Activated CD4-positive, alpha-beta T cell treated with anti-CD3 and anti-CD28 coated beads, Interleukin-10, Interleukin-2, amounts not matched to agents 100 ng/mL and 50 ng/mL, durations not matched to agents 16 hours and 8 hours (primary cell): ENCODE data around the gene KIR2DL4.
"Not testable (repeated sequence)": the region's sequence is repeated elsewhere in the genome, so short reads cannot be mapped to it uniquely, and the experiment has no call there.

Source experiments
- DNase-seq: peaks from one replicate; pipeline ENCODE4 v3.0.0-alpha.2; 2020

Gene KIR2DL4

DNA sequence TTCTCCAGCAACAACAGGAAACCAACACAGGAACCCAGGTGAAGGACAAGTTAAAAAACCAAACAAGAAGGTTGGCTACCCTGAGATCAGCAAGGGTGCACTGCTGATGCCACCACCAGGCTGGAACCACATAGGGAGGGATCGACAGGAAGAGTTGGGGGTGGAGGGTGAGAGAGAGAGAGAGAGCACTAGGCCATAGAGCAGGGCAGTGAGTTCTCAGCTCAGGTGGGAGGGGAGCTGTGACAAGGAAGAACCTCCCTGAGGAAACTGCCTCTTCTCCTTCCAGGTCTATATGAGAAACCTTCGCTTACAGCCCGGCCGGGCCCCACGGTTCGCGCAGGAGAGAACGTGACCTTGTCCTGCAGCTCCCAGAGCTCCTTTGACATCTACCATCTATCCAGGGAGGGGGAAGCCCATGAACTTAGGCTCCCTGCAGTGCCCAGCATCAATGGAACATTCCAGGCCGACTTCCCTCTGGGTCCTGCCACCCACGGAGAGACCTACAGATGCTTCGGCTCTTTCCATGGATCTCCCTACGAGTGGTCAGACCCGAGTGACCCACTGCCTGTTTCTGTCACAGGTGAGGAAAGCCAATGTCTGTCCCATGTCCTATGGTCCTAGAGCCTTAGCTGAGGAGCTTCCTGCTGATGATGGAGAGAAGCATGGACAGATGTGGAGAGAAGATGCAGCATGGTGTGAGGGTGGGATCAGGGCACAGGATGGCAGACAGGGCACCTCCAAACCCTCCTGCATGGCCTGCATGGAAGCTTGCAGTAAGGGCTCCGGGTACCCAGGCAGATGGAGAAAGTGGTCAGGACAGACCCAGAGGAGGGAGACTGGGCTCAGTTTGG is 2.5 kb downstream of the KIR2DL4 start:
- DNase-seq: no peak

DNA sequence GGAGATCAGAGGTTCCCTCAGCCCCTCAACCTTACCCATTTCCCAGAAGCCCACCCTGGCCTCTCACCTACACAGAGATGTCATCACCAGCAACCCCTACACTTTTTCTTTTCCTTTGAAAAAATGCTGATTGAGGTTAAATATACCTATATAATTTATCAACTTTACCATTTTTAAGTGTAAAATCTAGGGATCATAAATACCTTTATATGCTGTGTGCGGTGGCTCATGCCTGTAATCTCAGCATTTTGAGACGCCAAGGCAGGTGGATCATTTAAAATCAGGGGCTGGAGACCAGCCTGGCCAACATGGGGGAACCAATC is 3.1 kb downstream of the KIR2DL4 start:
- DNase-seq: no peak

DNA sequence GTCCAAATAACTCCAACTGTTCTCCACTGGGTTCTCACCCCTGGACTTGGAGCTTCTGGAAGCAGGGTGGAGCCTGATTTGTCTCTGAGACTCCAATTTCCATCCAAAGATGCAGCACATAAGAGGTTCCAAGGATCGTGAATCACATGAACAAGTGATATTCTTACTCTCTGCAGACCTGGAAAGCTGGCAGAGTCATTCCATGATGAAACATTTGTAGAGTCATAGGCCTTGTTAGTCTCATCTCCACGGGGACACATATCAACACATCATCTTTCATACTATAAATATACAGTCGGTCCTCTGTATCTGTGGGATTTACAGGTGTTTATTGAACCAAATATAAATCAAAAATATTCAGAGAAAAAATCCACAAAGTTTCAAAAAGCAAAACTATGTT is 11.2 kb downstream of the KIR2DL4 start:
- DNase-seq: not testable (repeated sequence)

DNA sequence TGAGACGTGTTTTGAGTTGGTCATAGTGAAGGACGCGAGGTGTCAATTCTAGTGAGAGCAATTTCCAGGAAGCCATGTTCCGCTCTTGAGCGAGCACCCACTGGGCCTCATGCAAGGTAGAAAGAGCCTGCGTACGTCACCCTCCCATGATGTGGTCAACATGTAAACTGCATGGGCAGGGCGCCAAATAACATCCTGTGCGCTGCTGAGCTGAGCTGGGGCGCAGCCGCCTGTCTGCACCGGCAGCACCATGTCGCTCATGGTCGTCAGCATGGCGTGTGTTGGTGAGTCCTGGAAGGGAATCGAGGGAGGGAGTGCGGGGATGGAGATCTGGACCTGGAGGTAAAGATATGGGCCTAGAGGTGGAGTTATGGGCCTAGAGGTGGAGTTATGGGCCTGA is 12.8 kb downstream of the KIR2DL4 start, which contains the start of gene KIR3DL1:
KIR3DL1 (plus strand) TSS at position 218 of the 400 bp plus-strand sequence.
- DNase-seq: not testable (repeated sequence)

DNA sequence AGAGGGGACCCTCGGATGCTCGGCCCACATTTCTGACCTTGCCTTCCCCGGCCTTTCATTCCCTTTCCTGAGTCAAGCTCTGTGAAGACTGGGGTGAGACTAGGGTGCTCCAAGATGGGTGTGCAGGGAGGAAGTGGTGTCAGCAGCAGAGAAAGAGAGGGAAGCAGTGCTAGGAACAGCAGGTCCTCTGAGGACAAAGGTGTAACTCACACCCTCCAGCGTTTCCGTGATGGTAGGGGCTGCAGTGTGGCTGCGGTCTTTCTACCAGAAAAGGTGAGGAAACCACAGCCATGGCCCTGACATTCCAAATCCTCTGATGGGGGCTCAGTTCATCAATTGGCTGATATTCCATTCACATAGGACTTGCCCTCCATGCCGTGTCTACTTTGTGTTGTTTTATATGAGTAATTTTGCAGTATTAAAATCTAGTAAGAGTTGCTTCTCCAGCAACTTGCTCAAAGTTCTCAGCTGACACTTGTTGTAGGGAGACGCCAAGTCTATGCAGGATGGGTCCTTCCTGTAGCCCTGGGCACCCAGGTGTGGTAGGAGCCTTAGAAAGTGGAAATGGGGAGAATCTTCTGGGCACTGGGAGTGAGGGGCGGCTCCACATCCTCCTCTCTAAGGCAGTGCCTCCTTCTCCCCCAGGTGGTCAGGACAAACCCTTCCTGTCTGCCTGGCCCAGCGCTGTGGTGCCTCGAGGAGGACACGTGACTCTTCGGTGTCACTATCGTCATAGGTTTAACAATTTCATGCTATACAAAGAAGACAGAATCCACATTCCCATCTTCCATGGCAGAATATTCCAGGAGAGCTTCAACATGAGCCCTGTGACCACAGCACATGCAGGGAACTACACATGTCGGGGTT is 14.5 kb downstream of the KIR2DL4 start:
- no peak for DNase-seq

DNA sequence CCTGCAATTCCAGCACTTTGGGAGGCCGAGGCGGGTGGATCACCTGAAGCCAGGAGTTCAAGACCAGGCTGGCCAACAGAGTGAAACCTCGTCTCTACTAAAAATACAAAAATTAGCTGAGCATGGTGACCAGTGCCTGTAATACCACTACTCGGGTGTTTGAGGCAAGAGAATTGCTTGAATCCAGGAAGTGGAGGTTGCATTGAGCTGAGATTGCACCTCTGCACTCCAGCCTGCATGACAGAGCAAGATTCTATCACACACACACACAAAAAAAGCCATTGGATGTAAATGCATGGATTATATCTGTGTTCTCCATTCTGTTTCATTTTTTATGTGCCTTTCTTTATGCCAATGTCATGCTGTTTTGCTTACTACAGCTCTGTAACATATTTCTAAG is 21.0 kb downstream of the KIR2DL4 start:
- DNase-seq: not testable (repeated sequence)

DNA sequence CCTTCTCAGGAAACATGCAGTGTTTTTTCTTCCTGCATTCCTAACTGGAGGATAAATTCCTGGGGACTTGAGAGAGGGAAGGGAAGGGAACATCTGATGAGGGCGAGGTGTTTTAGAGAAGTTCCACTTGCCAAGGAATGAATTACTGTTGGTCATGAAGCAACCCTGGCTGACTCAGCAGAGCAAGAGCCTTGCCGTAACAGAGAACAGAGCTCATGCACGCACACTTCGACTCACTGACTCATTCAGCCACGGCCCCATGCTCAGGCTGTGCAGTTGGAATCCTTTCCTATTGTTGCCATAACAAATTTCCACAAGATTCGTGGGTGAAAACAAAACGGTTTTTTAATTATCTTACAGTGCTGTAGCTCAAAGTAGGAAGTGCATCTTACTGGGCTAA is 21.9 kb downstream of the KIR2DL4 start:
- DNase-seq: not testable (repeated sequence)

DNA sequence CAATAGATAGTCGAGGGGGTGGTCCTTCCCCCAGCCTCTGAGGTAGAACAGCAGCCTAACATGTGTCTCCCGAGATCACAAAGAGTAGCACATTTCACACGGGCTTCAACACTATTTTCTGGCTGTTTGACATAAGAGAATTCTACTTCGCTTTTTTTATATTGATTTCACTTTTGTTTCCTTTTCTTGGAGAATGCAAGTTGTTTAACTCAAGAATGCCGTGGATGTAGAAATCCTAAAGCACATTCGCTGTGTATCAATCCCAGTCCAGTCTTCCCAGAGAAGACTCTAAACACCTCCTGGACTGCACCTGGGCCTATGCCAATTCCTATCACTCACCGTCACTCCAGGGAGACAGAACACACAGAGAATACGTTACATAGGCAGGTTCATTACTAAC is 24.7 kb downstream of the KIR2DL4 start:
- DNase-seq: not testable (repeated sequence)

DNA sequence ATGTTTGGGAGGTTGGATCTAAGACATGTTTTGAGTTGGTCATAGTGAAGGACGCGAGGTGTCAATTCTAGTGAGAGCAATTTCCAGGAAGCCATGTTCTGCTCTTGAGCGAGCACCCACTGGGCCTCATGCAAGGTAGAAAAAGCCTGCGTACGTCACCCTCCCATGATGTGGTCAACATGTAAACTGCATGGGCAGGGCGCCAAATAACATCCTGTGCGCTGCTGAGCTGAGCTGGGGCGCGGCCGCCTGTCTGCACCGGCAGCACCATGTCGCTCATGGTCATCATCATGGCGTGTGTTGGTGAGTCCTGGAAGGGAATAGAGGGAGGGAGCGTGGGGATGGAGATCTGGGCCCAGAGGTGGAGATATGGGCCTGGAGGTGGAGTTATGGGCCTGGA is 29.1 kb downstream of the KIR2DL4 start, which contains the start of gene KIR2DS4:
KIR2DS4 (plus strand) TSS at position 181 of the 400 bp plus-strand sequence.
- not testable (repeated sequence) for DNase-seq

DNA sequence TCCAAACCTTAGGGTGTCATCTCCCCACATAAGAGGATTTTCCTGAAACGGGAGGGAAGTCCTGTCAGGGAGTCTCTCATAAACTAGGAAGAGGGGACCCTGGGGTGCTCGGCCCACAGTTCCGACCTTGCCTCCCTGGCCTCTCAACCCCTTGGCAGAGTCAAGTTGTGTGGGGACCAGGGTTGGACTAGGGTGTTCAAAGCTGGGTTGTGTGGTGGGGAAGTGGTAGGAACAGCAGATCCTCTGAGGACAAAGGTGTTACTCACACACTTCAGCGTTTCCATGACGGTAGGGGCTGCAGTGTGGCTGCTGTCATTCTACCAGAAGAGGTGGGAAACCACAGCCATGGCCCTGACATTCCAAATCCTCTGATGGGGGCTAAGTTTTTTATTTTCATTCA is 31.7 kb downstream of the KIR2DL4 start:
- not testable (repeated sequence) for DNase-seq

DNA sequence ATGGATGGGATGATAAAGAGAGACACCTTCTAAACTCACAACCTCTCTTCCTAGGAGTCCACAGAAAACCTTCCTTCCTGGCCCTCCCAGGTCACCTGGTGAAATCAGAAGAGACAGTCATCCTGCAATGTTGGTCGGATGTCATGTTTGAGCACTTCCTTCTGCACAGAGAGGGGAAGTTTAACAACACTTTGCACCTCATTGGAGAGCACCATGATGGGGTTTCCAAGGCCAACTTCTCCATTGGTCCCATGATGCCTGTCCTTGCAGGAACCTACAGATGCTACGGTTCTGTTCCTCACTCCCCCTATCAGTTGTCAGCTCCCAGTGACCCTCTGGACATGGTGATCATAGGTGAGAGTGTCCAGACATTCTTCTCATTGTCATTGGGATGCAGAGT is 34.1 kb downstream of the KIR2DL4 start:
- DNase-seq: not testable (repeated sequence)

DNA sequence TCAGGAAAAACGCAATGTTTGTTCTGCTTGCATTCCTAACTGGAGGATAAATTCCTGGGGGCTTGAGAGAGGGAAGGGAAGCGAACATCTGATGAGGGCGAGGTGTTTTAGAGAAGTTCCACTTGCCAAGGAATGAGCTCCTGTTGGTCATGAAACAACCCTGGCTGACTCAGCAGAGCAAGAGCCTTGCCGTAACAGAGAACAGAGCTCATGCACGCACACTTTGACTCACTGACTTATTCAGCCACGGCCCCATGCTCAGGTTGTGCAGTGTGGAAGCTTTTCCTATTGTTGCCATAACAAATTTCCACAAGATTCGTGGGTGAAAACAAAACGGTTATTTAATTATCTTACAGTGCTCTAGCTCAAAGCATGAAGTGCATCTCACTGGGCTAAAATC is 39.8 kb downstream of the KIR2DL4 start:
- not testable (repeated sequence) for DNase-seq

DNA sequence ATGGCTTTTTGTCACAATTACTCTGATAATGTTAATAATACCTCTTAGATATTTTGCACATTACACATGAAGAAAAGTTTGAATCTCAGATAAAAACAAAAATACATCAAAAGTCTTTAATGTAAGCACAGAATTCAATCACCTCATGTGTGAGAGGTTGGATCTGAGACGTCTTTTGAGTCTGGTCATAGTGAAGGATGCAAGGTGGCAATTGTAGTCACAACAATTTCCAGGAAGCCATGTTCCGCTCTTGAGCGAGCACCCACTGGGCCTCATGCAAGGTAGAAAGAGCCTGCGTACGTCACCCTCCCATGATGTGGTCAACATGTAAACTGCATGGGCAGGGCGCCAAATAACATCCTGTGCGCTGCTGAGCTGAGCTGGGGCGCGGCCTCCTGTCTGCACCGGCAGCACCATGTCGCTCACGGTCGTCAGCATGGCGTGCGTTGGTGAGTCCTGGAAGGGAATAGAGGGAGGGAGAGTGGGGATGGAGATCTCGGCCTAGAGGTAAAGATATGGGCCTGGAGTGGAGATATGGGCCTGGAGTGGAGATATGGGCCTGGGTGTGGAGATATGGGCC is 46.7 kb downstream of the KIR2DL4 start, which contains the start of gene KIR3DL2:
KIR3DL2 (plus strand) TSS at position 383 of the 580 bp plus-strand sequence; CDS start at position 416, 33 bp downstream.
- DNase-seq: not testable (repeated sequence)

DNA sequence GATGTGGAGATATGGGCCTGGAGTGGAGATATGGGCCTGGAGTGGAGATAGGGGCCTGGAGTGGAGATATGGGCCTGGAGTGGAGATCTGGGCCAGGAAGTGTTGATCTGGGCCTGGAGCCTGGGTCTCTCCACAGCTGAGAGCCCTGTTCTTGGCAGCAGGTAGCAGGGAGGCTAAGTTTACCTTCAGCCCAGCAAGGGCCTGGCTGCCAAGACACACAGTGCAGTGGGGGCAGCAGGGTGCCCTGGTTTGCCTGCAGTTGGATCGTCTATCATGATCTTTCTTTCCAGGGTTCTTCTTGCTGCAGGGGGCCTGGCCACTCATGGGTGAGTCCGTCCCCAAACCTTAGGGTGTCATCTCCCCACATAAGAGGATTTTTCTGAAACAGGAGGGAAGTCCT is 47.5 kb downstream of the KIR2DL4 start:
- no peak for DNase-seq

DNA sequence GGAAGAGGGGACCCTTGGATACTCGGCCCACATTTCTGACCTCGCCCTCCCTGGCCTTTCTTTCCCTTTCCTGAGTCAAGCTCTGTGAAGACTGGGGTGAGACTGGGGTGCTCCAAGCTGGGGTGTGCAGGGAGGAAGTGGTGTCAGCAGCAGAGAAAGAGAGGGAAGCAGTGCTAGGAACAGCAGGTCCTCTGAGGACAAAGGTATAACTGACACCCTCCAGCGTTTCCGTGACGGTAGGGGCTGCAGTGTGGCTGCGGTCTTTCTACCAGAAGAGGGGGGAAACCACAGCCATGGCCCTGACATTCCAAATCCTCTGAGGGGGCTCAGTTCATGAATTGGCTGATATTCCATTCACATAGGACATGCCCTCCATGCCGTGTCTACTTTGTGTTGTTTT is 47.9 kb downstream of the KIR2DL4 start:
- DNase-seq: no peak

DNA sequence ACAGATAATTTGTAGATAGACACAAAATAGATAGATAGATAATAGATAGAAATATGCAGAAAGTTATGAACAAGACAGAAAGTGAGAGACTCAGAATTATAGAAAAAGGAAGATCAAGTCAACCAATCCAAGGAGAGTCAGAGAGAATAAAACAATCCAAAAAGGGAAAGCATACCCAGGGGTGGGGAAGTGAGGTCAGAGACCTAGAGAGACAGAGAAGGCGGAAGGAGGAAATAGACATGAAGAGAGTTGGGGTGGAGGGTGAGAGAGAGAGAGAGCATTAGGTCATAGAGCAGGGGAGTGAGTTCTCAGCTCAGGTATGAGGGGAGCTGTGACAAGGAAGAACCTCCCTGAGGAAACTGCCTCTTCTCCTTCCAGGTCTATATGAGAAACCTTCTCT is 51.8 kb downstream of the KIR2DL4 start:
- DNase-seq: not testable (repeated sequence)

DNA sequence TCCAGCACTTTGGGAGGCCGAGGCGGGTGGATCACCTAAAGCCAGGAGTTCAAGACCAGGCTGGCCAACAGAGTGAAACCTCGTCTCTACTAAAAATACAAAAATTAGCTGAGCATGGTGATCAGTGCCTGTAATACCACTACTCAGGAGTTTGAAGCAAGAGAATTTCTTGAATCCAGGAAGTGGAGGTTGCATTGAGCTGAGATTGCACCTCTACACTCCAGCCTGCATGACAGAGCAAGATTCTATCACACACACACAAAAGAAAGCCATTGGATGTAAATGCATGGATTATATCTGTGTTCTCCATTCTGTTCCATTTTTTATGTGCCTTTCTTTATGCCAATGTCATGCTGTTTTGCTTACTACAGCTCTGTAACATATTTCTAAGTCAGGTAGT is 55.1 kb downstream of the KIR2DL4 start:
- DNase-seq: not testable (repeated sequence)

DNA sequence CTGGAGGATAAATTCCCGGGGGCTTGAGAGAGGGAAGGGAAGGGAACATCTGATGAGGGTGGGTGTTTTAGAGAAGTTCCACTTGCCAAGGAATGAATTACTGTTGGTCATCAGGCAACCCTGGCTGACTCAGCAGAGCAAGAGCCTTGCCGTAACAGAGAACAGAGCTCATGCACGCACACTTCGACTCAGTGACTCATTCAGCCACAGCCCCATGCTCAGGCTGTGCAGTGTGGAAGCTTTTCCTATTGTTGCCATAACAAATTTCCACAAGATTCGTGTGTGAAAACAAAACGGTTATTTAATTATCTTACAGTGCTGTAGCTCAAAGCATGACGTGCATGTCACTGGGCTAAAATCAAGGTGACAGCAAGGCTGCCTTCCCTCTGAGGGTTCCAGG is 56.0 kb downstream of the KIR2DL4 start:
- not testable (repeated sequence) for DNase-seq

DNA sequence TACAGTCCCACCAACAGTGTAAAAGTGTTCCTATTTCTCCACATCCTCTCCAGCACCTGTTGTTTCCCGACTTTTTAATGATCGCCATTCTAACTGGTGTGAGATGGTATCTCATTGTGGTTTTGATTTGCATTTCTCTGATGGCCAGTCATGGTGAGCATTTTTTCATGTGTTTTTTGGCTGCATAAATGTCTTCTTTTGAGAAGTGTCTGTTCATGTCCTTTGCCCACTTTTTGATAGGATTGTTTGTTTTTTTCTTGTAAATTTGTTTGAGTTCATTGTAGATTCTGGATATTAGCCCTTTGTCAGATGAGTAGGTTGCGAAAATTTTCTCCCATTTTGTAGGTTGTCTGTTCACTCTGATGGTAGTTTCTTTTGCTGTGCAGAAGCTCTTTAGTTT is 60.0 kb downstream of the KIR2DL4 start:
- not testable (repeated sequence) for DNase-seq
